Retinal pigment epithelial cell (primary cell): ENCODE results near the gene RB1.

Experiments
- DNase-seq: peaks from one replicate; pipeline ENCODE4 v3.0.0-alpha.2; 2010; ENCODE audit warnings: low read depth
- H3K4me3 ChIP-seq: 2 replicates; pipeline ENCODE4 v1.5.1; 2011; ENCODE audit warnings: mild to moderate bottlenecking, low read length, control low read depth, moderate library complexity
- TF ChIP-seq, protein P1 (sequence below): conservative IDR thresholded peaks from 2 replicates; pipeline ENCODE4 v1.5.1; 2011; ENCODE audit warnings: low read depth, low read length, control low read depth, inconsistent platforms

The RB1 gene

DNA sequence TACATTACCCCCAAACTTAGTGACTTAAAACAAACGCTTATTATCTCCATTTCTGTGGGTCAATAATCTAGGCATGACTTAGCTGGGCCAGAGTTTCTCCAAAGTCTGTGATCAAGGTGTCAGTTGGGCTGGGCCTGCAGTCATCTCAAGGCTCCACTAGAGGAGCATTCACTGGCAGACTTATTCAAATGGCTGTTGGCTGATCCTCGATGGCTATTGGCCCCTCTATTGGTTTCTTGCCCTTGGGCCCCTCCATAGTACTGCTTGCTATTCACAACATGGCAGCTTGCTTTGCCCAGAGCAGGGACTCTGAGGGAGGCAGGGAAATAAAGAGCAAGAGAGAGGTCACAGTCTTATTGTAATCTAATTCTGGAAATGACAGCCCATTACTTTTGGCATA lies 171.7 kb downstream of the RB1 start:
- TF ChIP-seq, protein P1, sequence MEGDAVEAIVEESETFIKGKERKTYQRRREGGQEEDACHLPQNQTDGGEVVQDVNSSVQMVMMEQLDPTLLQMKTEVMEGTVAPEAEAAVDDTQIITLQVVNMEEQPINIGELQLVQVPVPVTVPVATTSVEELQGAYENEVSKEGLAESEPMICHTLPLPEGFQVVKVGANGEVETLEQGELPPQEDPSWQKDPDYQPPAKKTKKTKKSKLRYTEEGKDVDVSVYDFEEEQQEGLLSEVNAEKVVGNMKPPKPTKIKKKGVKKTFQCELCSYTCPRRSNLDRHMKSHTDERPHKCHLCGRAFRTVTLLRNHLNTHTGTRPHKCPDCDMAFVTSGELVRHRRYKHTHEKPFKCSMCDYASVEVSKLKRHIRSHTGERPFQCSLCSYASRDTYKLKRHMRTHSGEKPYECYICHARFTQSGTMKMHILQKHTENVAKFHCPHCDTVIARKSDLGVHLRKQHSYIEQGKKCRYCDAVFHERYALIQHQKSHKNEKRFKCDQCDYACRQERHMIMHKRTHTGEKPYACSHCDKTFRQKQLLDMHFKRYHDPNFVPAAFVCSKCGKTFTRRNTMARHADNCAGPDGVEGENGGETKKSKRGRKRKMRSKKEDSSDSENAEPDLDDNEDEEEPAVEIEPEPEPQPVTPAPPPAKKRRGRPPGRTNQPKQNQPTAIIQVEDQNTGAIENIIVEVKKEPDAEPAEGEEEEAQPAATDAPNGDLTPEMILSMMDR: no peak
- DNase-seq: no peak

DNA sequence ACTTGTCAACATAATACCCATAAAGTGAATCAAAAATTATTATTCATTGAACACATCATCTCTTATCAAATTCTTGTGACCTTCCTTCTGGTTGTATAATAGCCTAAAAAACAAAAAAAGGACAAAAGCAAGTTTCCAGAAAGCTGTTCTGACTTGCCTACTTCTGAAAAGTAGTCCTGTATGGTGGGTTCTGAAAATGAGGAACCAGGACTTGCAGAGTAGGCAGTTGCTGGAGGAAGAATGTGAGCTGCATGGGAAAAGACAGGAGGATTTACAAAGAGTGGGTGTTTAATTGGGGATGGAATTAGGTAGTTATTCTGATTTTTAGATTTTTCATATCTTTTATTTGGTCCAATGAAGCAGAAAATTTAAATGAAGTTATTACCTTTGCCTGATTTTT lies 172.7 kb downstream of the RB1 start:
- H3K4me3 ChIP-seq: no peak overlapping the region
- no peak for DNase-seq
- TF ChIP-seq, protein P1: no peak

More for the DNA sequence above, 171.7 kb downstream of the RB1 start:
- no peak overlapping the region for H3K4me3 ChIP-seq

DNA sequence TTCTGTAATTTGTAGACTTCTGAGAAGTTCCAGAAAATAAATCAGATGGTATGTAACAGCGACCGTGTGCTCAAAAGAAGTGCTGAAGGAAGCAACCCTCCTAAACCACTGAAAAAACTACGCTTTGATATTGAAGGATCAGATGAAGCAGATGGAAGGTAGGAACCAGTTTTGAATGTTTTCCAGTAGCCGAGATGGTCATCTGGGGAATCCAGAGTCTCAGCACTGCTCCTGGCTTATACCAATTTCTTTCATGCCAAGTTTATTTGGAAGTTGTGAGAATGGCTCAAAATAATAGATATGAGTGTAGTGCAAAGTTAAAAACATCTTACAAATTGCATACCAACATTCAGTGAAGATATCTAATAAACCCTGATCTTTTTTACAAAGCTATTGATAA lies 173.1 kb downstream of the RB1 start:
- no peak overlapping the region for H3K4me3 ChIP-seq
- DNase-seq: no peak
- TF ChIP-seq, protein P1: no peak

DNA sequence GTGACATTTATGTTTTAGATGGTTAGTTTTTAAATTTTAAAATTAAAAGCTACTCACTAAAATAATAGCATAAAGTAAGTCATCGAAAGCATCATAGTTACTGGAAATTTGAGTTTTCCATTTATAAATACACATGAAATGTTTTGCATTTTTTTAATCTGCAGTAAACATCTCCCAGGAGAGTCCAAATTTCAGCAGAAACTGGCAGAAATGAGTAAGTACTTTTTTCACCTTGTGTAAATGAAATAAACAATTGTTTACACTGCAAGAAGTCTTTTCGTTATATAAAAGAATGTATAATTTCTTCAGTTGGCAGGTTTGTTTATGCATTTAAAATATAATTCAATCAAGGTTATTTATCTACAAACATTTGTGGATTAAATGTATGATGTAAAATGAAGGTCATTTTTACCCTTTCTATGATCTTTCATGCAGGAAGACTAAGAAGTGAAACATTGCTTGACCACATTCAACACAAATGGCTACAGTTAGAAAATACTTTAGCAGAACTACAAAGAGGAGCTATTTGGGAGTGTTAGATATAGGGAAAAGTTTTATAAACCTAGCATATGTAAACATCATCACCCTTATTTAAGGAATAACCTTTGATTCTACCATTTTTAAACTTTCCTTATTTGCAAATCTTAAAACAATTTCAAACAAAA lies 173.8 kb downstream of the RB1 start:
- TF ChIP-seq, protein P1: no peak
- H3K4me3 ChIP-seq: no peak overlapping the region
- DNase-seq: no peak

DNA sequence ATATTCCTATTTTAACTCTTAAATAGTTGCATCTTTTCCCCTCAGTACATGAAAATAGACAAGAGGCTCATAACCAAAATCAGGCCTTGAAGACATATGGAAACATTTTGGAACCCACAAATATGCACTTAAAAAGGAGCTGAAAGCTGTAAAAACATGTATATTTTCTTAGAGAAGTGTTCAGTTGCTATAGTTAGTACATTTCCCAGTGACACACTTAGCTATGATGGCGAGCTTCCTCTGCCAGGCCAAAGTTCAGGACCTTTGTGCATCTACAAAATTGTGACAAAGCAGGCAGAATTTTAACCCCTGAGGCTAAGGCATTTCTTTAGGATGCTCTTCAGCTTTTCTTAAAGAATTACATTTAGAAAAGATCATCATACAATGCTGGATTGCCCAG lies 174.8 kb downstream of the RB1 start:
- TF ChIP-seq, protein P1: no peak
- no peak overlapping the region for H3K4me3 ChIP-seq
- no peak for DNase-seq

DNA sequence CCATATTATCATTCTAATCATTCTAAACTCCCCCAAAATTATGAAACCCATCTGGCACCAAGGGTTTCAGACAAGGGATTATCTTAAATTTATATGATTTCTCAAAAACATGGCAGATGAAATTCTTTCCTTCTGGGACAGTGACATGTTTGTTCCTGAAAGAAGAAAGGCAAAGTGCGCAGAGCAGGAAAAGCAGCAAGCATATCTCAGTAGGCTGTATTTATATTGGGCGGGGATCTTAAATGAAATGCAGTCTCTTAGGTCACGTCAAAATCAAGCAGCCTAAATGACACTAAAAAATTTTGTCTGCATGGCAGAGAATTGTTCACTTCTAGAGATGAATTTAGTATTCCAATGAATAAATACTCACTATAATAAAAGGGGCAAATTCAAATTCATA lies 180.0 kb downstream of the RB1 start:
- DNase-seq: no peak
- no peak overlapping the region for H3K4me3 ChIP-seq
- TF ChIP-seq, protein P1: no peak

DNA sequence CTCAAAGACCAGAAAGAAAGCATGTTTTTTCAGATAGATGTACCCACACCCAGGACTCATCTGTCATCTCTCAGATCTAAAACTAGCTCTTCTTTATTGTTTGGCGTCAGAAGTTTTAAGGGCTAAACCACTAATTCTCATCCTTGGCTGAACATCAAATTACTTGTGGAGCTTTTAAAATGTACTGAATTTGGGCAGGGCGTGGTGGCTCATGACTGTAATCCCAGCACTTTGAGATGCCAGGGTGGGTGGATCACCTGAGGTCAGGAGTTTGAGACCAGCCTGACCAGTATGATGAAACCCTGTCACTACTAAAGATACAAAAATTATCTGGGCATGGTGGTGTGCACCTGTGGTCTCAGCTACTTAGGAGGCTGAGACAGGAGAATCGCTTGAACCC lies 181.9 kb downstream of the RB1 start:
- no peak overlapping the region for H3K4me3 ChIP-seq
- DNase-seq: no peak
- TF ChIP-seq, protein P1: no peak
